MCF 10A (cell line): ENCODE data around the gene COG2. TPM values are rescaled to one million over a fixed set of nuclear protein-coding genes. Genes with fewer than 3 reads are reported as not detected.

ENCODE experiments used
- BruUV-seq: library from RNA; stranded (reverse); fragments of 400-500 nt; replicated peaks from 2 replicates; lab custom pipeline; 2021; lab: Mats Ljungman, UMichigan
- CTCF ChIA-PET: fragments of 300-600 bp; sonication (Branson Sonifier 250); formaldehyde crosslinking; extraction: SDS; loops from one replicate; lab custom pipeline; 2021; ENCODE audit warnings: antibody characterized with exemption, inconsistent platforms; lab: Yijun Ruan, JAX
- POLR2A ChIA-PET: fragments of 300-600, 350-650 bp; sonication (Branson Sonifier 250); formaldehyde crosslinking; extraction: SDS; loops from one replicate; lab custom pipeline; 2020; ENCODE audit warnings: antibody characterized with exemption, inconsistent platforms; lab: Yijun Ruan, JAX
- DNase-seq: peaks from one replicate; pipeline ENCODE4 v3.0.0-alpha.2; 2018; ENCODE audit not compliant: unreplicated experiment
- H3K27ac Mint-ChIP-seq: one replicate; pipeline ENCODE4 v1.8.0; 2022; ENCODE audit warnings: mild to moderate bottlenecking, low read depth, mixed read lengths; ENCODE audit not compliant: unreplicated experiment
- H3K27me3 Mint-ChIP-seq: one replicate; pipeline ENCODE4 v1.8.0; 2022; ENCODE audit warnings: mixed read lengths; ENCODE audit not compliant: insufficient read depth, unreplicated experiment
- H3K36me3 Mint-ChIP-seq: one replicate; pipeline ENCODE4 v1.8.0; 2022; ENCODE audit warnings: mild to moderate bottlenecking, moderate library complexity, mixed read lengths; ENCODE audit not compliant: insufficient read depth, unreplicated experiment
- H3K4me1 Mint-ChIP-seq: one replicate; pipeline ENCODE4 v1.8.0; 2022; ENCODE audit warnings: mixed read lengths; ENCODE audit not compliant: insufficient read depth, unreplicated experiment
- H3K4me3 Mint-ChIP-seq: one replicate; pipeline ENCODE4 v1.8.0; 2022; ENCODE audit warnings: mild to moderate bottlenecking, moderate library complexity, mixed read lengths; ENCODE audit not compliant: unreplicated experiment
- H3K9me3 Mint-ChIP-seq: one replicate; pipeline ENCODE4 v1.8.0; 2022; ENCODE audit warnings: mixed read lengths; ENCODE audit not compliant: unreplicated experiment
- CTCF ChIP-seq: fragments of 200-600 bp; IDR thresholded peaks from one replicate; pipeline ENCODE4 v1.8.0; 2022; ENCODE audit warnings: antibody characterized with exemption, mild to moderate bottlenecking; ENCODE audit not compliant: unreplicated experiment
- intact Hi-C: fragments of 100-400 bp; cut with micrococcal nuclease; formaldehyde crosslinking; loops from 2 replicates; pipeline ENCODE4 v1.14.1; 2022
- total RNA-seq: library from RNA; stranded (reverse); gene quantifications from 2 replicates; pipeline ENCODE4 v1.2.3, GENCODE V29; 2022

Gene COG2
- total RNA-seq, 1 experiment from 2014 or later = 46.7 TPM

GRCh38 chr1:230694464-230694863 lies 52.2 kb downstream of the COG2 start:
- Mint-ChIP-seq H3K4me3 (no peak overlapping the region), H3K27me3 (no peaks in the 10 kb centered on the region), H3K36me3 (peaks cover 53% of the 10 kb centered on the region), H3K9me3 (no peaks in the 10 kb centered on the region), H3K27ac (peak overlapping the region; percentile 3), H3K4me1 (no peaks in the 10 kb centered on the region)
- CTCF ChIA-PET = interaction anchor here (0.5 to 1.9 kb wide), 2 partner anchors 52 to 136 kb away, joined by 3 to 6 read pairs; partner anchors contain the start of gene COG2
- DNase-seq = no peak
- intact Hi-C loops = no loop called here
- POLR2A ChIA-PET = interaction anchor here (0.6 to 1.1 kb wide), 2 partner anchors 10 to 30 kb away, joined by 3 read pairs; no protein-coding TSS in a partner anchor
- TF ChIP-seq CTCF = no peak
- no TSS peak for BruUV-seq

- Mint-ChIP-seq H3K4me3 (no peak overlapping the region), H3K9me3 (no peaks in the 10 kb centered on the region), H3K27me3 (no peaks in the 10 kb centered on the region), H3K4me1 (no peaks in the 10 kb centered on the region), H3K27ac (no peak overlapping the region), H3K36me3 (peaks cover 47% of the 10 kb centered on the region)
- DNase-seq = no peak
- intact Hi-C loops = no loop called here
- TF ChIP-seq CTCF = no peak
- CTCF ChIA-PET = interaction anchor here (0.5 to 1.9 kb wide), 2 partner anchors 53 to 135 kb away, joined by 3 to 6 read pairs; partner anchors contain the start of gene COG2
- no TSS peak for BruUV-seq
- POLR2A ChIA-PET = interaction anchor here (0.6 to 1.1 kb wide), 2 partner anchors 10 to 30 kb away, joined by 3 read pairs; no protein-coding TSS in a partner anchor
Observed at GRCh38 chr1:230694991-230695390, 52.7 kb downstream of the COG2 start.

- peaks cover 35% of the 10 kb centered on the region for H3K36me3 Mint-ChIP-seq
- H3K4me1 Mint-ChIP-seq = no peaks in the 10 kb centered on the region
- no TSS peak for BruUV-seq
- POLR2A ChIA-PET = interaction anchor here (0.9 kb wide), 1 partner anchor 48 kb away, joined by 4 read pairs; no protein-coding TSS in a partner anchor
- DNase-seq = no peak
- H3K9me3 Mint-ChIP-seq = no peaks in the 10 kb centered on the region
- intact Hi-C loops = no loop called here
- CTCF ChIA-PET = no interaction called here
- no peak for TF ChIP-seq CTCF
- H3K4me3 Mint-ChIP-seq = no peak overlapping the region
- no peak overlapping the region for H3K27ac Mint-ChIP-seq
- H3K27me3 Mint-ChIP-seq = peaks cover 9% of the 10 kb centered on the region
Observed at GRCh38 chr1:230696218-230696617, 53.9 kb downstream of the COG2 start.

- Mint-ChIP-seq H3K4me1 (no peaks in the 10 kb centered on the region), H3K27ac (no peak overlapping the region), H3K27me3 (peaks cover 14% of the 10 kb centered on the region), H3K4me3 (no peak overlapping the region), H3K36me3 (peaks cover 29% of the 10 kb centered on the region), H3K9me3 (no peaks in the 10 kb centered on the region)
- POLR2A ChIA-PET = interaction anchor here (0.6 to 0.9 kb wide), 2 partner anchors 17 to 47 kb away, joined by 3 to 4 read pairs; partner anchors contain the start of gene AGT
- BruUV-seq = no TSS peak
- CTCF ChIA-PET = interaction anchor here (0.7 to 1.4 kb wide), 3 partner anchors 18 to 128 kb away, joined by 3 to 4 read pairs (median 3); partner anchors contain the start of gene COG2
- no peak for TF ChIP-seq CTCF
- intact Hi-C loops = no loop called here
- no peak for DNase-seq
Observed at GRCh38 chr1:230696722-230697437, 54.6 kb downstream of the COG2 start.
